IPS-20b (cell line): ENCODE measurements around the gene PRKCG.
A peak's percentile ranks its signal among the peaks of the same experiment; 100 is the strongest.
"Not testable (repeated sequence)": the region's sequence is repeated elsewhere in the genome, so short reads cannot be mapped to it uniquely, and the experiment has no call there.

Source experiments
- H3K27ac ChIP-seq: one replicate; pipeline ENCODE4 v1.5.1; 2013; ENCODE audit warnings: low read length
- H3K27me3 ChIP-seq: 2 replicates; pipeline ENCODE4 v1.6.1; 2013; ENCODE audit warnings: mild to moderate bottlenecking, low read length, inconsistent platforms; ENCODE audit not compliant: insufficient read depth
- H3K36me3 ChIP-seq: 2 replicates; pipeline ENCODE4 v1.6.1; 2013; ENCODE audit warnings: low read depth, mild to moderate bottlenecking, inconsistent platforms, low read length, moderate library complexity; ENCODE audit not compliant: insufficient read depth
- H3K4me1 ChIP-seq: 2 replicates; pipeline ENCODE4 v1.6.1; 2013; ENCODE audit warnings: mild to moderate bottlenecking, control low read depth, inconsistent platforms, low read length, moderate library complexity; ENCODE audit not compliant: insufficient read depth
- H3K4me3 ChIP-seq: 2 replicates; pipeline ENCODE4 v1.5.1; 2013; ENCODE audit warnings: mild to moderate bottlenecking, low read length, inconsistent platforms
- H3K9ac ChIP-seq: 2 replicates; pipeline ENCODE4 v1.6.1; 2013; ENCODE audit warnings: low read depth, mild to moderate bottlenecking, inconsistent platforms, low read length, moderate library complexity
- H3K9me3 ChIP-seq: 2 replicates; pipeline ENCODE4 v1.6.1; 2013; ENCODE audit warnings: mild to moderate bottlenecking, low read depth, low read length, inconsistent platforms; ENCODE audit not compliant: insufficient read depth

PRKCG gene

DNA sequence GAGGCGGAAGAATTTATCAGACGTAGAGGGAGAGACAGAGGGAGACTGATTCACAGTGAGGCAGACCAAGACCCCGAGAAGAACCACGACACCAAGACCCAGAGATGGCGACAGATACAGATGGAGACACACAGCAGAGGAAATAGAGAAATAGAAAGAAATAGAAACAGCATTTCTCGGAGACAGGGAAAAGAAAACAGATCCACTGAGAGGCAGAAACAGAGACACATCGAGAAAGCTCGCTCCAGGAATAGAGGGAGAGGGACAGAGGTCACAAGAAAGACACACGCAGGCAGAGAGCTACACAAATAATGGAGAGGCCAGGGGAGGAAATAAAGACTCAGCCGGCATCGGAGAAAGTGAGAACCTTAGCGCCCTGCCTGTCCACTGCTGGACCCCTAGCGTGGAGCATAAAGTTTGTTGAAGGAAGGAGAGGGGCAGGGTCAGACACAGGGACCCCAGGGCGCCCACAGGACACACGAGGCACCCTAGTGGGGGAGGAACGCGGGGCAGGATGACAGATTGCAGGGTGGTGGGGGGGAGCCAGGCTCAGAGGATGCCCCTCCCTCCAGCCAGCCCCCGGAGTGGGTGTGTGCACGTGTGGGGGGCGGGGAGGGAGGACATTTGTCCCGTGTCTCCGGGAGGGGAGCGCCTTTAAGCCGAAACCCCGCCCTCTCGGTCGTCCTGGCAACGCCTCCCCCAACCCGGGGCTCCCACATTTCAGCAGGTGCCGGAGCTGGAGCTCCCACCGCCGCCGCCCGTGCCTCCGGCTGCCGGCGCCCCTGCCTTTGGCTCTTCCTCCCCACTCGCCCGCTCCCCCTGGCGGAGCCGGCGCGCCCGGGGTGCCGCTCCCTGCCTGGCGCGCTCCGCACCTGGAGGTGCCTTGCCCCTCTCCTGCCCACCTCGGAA lies at the start of gene PRKCG:
PRKCG (plus strand) TSS at position 716 of the 909 bp plus-strand sequence. CDS start 298 bp downstream, outside the sequence.
- Histone ChIP-seq H3K9ac (peak within 1 kb of the TSS; percentile 57), H3K9me3 (no peaks in the 10 kb centered on the region), H3K27ac (no peak within 1 kb of the TSS), H3K4me3 (peak within 1 kb of the TSS; percentile 68), H3K27me3 (peaks cover 52% of the 10 kb centered on the region), H3K36me3 (no peaks in the 10 kb centered on the region), H3K4me1 (peaks cover 24% of the 10 kb centered on the region)

DNA sequence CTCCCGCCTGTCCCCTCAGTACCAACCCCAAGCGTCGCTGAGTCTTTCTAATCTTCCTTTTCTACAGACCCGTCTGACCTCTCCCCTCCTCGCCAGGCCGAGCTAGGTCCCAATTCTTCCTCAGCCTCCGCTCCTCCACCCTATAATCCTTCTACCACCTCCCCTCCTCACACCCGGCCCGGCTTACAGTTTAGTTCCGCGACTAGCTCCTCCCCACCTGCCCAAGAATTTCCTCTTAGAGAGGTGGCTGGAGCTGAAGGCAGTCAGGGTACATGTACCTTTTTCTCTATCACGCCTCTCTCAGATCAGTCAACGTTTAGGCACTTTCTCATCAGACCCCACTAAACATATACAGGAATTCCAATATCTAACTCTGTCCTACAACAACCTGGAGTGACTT lies 49.1 kb upstream of the PRKCG start:
- H3K27me3 ChIP-seq, H3K4me1 ChIP-seq, H3K9me3 ChIP-seq, H3K36me3 ChIP-seq, H3K27ac ChIP-seq: not testable (repeated sequence)
- Histone ChIP-seq H3K9ac (peak overlapping the region; percentile 84), H3K4me3 (peak overlapping the region; percentile 76)

- not testable (repeated sequence) for H3K9ac ChIP-seq, H3K9me3 ChIP-seq, H3K36me3 ChIP-seq, H3K4me1 ChIP-seq, H3K4me3 ChIP-seq, H3K27me3 ChIP-seq
- H3K27ac ChIP-seq: peak overlapping the region; percentile 76
Observed at GRCh38 chr19:53838446-53838845, 43.6 kb upstream of the PRKCG start.

DNA sequence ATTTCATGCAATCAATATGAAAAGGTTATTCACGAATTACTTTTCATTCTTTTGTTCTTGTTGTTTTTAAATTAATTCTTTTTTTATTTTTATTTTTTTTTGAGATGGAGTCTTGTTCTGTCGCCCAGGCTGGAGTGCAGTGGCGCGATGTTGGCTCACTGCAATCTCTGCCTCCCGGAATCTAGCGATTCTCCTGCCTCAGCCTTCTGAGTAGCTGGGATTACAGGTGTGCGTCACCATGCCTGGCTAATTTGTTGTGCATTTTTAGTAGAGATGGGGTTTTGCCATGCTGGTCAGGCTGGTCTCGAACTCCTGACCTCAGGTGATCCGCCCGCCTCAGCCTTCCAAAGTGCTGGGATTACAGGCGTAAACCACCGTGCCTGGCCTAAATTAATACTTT lies 41.8 kb upstream of the PRKCG start:
- not testable (repeated sequence) for H3K27ac ChIP-seq, H3K9ac ChIP-seq

DNA sequence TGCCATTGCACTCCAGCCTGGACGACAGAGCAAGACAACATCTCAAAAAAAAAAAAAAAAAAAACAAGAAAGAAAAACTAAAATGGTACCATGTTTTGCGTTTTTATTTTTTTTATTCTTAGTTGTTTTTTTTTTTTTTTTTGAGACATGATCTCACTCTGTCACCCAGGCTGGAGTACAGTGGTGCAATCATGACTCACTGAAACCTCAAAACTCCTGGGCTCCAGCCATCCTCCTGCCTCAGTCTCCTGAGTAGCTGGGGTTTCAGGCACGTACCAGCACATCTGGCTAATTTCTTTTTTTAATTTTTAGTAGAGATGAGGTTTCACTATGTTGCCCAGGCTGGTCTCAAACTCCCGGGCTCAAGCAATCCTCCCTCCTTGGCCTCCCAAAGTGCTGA lies 41.1 kb upstream of the PRKCG start:
- H3K4me1 ChIP-seq, H3K4me3 ChIP-seq, H3K9me3 ChIP-seq, H3K9ac ChIP-seq, H3K27me3 ChIP-seq, H3K36me3 ChIP-seq, H3K27ac ChIP-seq: not testable (repeated sequence)

More for the DNA sequence above, 41.8 kb upstream of the PRKCG start:
- not testable (repeated sequence) for H3K4me1 ChIP-seq, H3K9me3 ChIP-seq, H3K4me3 ChIP-seq, H3K27me3 ChIP-seq, H3K36me3 ChIP-seq

DNA sequence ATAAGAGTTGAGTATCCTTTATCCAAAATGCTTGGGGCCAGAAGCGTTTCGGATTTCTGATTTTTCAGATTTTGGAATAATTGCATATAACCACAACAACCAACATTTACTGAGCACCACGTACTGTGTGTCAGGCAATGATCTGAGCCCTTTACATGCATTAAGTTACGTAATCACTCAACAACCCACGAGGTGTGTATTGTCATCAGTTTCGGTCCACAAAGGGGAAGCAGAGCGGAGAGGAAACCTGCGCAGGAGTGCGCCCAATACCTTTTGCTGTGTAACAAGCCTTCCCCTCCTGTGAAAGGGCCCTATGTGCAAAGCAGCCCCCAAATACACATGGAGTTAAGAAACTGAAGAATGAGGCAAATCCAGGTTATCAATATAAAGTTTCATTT lies 37.1 kb upstream of the PRKCG start:
- Histone ChIP-seq H3K36me3 (no peaks in the 10 kb centered on the region), H3K27ac (no peak overlapping the region), H3K9me3 (no peaks in the 10 kb centered on the region), H3K27me3 (no peaks in the 10 kb centered on the region), H3K4me3 (no peak overlapping the region), H3K9ac (no peak overlapping the region), H3K4me1 (peaks cover 3% of the 10 kb centered on the region; the same call in 1 of the 2 replicates)

- Histone ChIP-seq H3K27ac (no peak overlapping the region), H3K4me3 (no peak overlapping the region), H3K4me1 (no peaks in the 10 kb centered on the region), H3K9me3 (no peaks in the 10 kb centered on the region), H3K36me3 (no peaks in the 10 kb centered on the region), H3K27me3 (no peaks in the 10 kb centered on the region; the same call in 1 of the 2 replicates), H3K9ac (no peak overlapping the region)
Observed at GRCh38 chr19:53847555-53847954, 34.4 kb upstream of the PRKCG start.

DNA sequence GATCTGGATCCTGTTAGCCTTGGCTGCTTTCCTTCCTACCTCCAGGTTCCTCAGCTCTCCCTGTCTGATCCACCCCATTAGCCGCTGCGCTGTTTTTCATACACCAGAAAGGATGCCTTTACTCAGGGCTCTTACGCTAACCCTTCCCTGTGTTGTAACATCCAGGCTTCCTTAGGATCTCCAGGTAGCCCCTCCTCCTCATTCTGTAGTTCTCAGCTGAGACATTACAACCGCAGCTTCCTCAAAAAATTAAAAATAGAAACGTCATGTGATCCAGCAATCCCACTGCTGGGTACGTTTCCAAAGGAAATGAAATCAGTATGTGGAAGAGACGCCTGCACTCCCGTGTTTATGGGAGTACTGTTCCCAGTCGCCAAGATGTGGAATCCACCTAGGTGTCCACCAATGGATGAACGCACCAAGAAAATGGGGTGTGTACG lies 32.7 kb upstream of the PRKCG start:
- Histone ChIP-seq H3K4me1 (no peaks in the 10 kb centered on the region), H3K4me3 (no peak overlapping the region), H3K9me3 (no peaks in the 10 kb centered on the region), H3K27ac (no peak overlapping the region), H3K27me3 (no peaks in the 10 kb centered on the region; the same call in 1 of the 2 replicates), H3K9ac (no peak overlapping the region), H3K36me3 (no peaks in the 10 kb centered on the region)

- no peaks in the 10 kb centered on the region for H3K9me3 ChIP-seq
- peaks cover 5% of the 10 kb centered on the region; the same call in 1 of the 2 replicates for H3K4me1 ChIP-seq
- H3K27me3 ChIP-seq: no peaks in the 10 kb centered on the region; the same call in 1 of the 2 replicates
- H3K36me3 ChIP-seq: no peaks in the 10 kb centered on the region
- H3K9ac ChIP-seq: no peak overlapping the region
- H3K27ac ChIP-seq: no peak overlapping the region
- no peak overlapping the region for H3K4me3 ChIP-seq
Observed at GRCh38 chr19:53853707-53854106, 28.3 kb upstream of the PRKCG start.

DNA sequence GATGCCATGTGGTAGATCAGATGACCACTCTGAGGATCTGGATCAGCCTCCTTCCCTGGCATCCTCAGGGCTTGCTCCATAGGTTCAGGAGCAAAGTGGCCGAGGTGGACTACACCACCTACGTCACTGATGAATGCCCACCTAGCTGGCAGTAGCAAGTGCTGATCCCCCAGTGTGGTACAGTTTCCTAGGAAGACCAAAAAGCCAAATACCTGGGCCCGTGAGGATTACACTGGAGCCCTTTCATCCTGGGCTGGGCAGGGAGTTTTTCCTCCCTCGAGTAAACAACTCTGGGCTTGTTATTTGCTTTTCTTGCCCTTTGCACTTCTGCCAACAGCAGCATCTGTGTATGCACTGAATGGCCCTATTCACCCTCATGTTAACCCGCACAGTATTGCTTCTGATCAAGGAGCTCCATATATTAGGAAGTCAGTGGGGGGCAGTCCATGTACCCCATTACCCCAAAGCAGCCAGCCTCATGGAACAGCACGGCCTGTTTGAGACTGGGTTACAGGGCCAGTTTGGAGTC lies 17.6 kb upstream of the PRKCG start:
- H3K9me3 ChIP-seq: no peaks in the 10 kb centered on the region
- H3K36me3 ChIP-seq: no peaks in the 10 kb centered on the region
- no peaks in the 10 kb centered on the region for H3K27me3 ChIP-seq
- H3K4me1 ChIP-seq: peaks cover 3% of the 10 kb centered on the region; the same call in 1 of the 2 replicates
- no peak overlapping the region for H3K9ac ChIP-seq
- H3K27ac ChIP-seq: no peak overlapping the region
- H3K4me3 ChIP-seq: no peak overlapping the region

DNA sequence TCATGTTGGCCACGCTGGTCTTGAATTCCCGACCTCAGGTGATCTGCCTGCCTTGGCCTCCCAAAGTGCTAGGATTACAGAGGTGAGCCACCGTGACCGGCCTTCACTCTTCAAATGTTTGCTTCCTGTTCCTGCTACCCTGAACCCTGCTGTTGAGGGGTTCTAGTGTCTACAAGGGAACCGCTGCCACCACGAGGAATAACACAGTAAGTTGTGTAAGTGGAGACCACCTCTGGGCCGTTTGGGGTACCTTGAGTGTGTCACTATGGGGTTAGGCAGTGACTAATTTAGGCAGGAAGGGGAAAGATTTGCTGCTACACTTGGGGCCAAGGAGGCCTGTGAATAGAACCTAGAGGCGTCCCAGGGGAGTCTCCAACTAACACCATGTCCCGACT lies 16.5 kb upstream of the PRKCG start:
- H3K27me3 ChIP-seq: no peaks in the 10 kb centered on the region
- H3K4me3 ChIP-seq: peak overlapping the region; percentile 72
- H3K27ac ChIP-seq: no peak overlapping the region
- peaks cover 3% of the 10 kb centered on the region; the same call in 1 of the 2 replicates for H3K4me1 ChIP-seq
- H3K9me3 ChIP-seq: no peaks in the 10 kb centered on the region
- H3K9ac ChIP-seq: peak overlapping the region; percentile 84; the same call in 1 of the 2 replicates
- H3K36me3 ChIP-seq: no peaks in the 10 kb centered on the region; the same call in 1 of the 2 replicates
